HepG2 (cell line): ENCODE results near the gene PEX14. TPM values are rescaled to one million over a fixed set of nuclear protein-coding genes. Genes with fewer than 3 reads are reported as not detected.

ENCODE experiments used
- ATAC-seq: fragments of 200-7000 bp; cut with Tn5 transposase; 3 replicates; pipeline ENCODE4 v1.9.1; 2020; ENCODE audit warnings: mild to moderate bottlenecking, moderate library complexity
- BruUV-seq: library from RNA; stranded (reverse); fragments of 400-500 nt; replicated peaks from 2 replicates; lab custom pipeline; 2021; lab: Mats Ljungman, UMichigan
- CTCF ChIA-PET: fragments of 300-600 bp; formaldehyde crosslinking; extraction: SDS; loops from one replicate; lab custom pipeline; 2021; ENCODE audit warnings: low total read pairs, inconsistent platforms, low intra/inter-chr PET ratio; lab: Yijun Ruan, JAX
- POLR2A ChIA-PET: fragments of 350-600 bp; sonication (Branson Sonifier 250); formaldehyde crosslinking; loops from one replicate; lab custom pipeline; 2020; ENCODE audit warnings: antibody characterized with exemption, inconsistent platforms; lab: Yijun Ruan, JAX
- DNase-seq: peaks from one replicate; pipeline ENCODE4 v3.0.0-alpha.2; 2015; ENCODE audit warnings: low spot score
- FAIRE-seq: peaks from 3 replicates; lab custom pipeline; 2011; peaks lifted over from hg19 to GRCh38; lab: Jason Lieb, UNC
- H2AFZ ChIP-seq: one replicate; pipeline ENCODE4 v1.6.1; 2011; ENCODE audit warnings: low read length, inconsistent platforms
- H3K27ac ChIP-seq: fragments of 300-600 bp; 3 replicates; pipeline ENCODE4 v1.8.0; 2011; ENCODE audit warnings: mixed run types, mild to moderate bottlenecking, mixed read lengths, low read length, inconsistent platforms; ENCODE audit not compliant: insufficient read depth; ENCODE audit errors: extremely low read length
- H3K27me3 ChIP-seq, 2 experiments: fragments of 200-600 bp in 1 of 2; 2 replicates in 1 of 2; 3 replicates in 1 of 2; pipeline versions ENCODE4 v1.6.0 to v1.8.0; 2011; ENCODE audit warnings: low read length in 2 of 2, mild to moderate bottlenecking in 2 of 2, moderate library complexity in 2 of 2, inconsistent platforms in 1 of 2; ENCODE audit not compliant: insufficient read depth in 2 of 2, control insufficient read depth in 1 of 2
- H3K36me3 ChIP-seq, 2 experiments: fragments of 200-600 bp in 1 of 2; replicated peaks in 1 of 2; 2 replicates in 1 of 2; 3 replicates in 1 of 2; pipeline versions ENCODE4 v1.5.1 to v1.8.0; 2011; ENCODE audit warnings: low read length in 2 of 2, inconsistent platforms in 1 of 2; ENCODE audit not compliant: insufficient read depth in 2 of 2, control insufficient read depth in 1 of 2
- H3K4me1 ChIP-seq: 2 replicates; pipeline ENCODE4 v1.5.1; 2012; ENCODE audit warnings: low read length, inconsistent platforms; ENCODE audit not compliant: insufficient read depth
- H3K4me2 ChIP-seq: 2 replicates; pipeline ENCODE4 v1.6.0; 2011; ENCODE audit warnings: low read depth, low read length, inconsistent platforms
- H3K4me3 ChIP-seq, 3 experiments: fragments of 200-600 bp in 1 of 3; sonication (generic), shearing (Covaris generic) in 1 of 3; replicated peaks in 1 of 3; 2 replicates each; pipeline ENCODE4 v1.5.1; 2011 to 2016; ENCODE audit warnings: low read length in 3 of 3, inconsistent platforms in 2 of 3, low read depth in 2 of 3, mild to moderate bottlenecking in 2 of 3, control low read depth in 1 of 3, mixed read lengths in 1 of 3; ENCODE audit not compliant: insufficient read depth in 1 of 3
- H3K79me2 ChIP-seq: one replicate; pipeline ENCODE4 v1.6.1; 2011; ENCODE audit warnings: low read length, inconsistent platforms; ENCODE audit not compliant: insufficient read depth
- H3K9ac ChIP-seq: 2 replicates; pipeline ENCODE4 v1.6.0; 2011; ENCODE audit warnings: mild to moderate bottlenecking, low read depth, low read length, inconsistent platforms; ENCODE audit not compliant: insufficient read depth
- H3K9me3 ChIP-seq: 2 replicates; pipeline ENCODE4 v1.5.1; 2012; ENCODE audit warnings: mild to moderate bottlenecking, low read length
- H4K20me1 ChIP-seq: 2 replicates; pipeline ENCODE4 v1.6.0; 2011; ENCODE audit warnings: inconsistent platforms, mild to moderate bottlenecking, low read length, moderate library complexity; ENCODE audit not compliant: insufficient read depth
- GTF3A ChIP-seq: sonication (generic); formaldehyde crosslinking; conservative IDR thresholded peaks from 2 replicates; pipeline ENCODE4 v1.4.0; 2020; ENCODE audit warnings: mild to moderate bottlenecking, missing genetic modification reagents
- HIVEP1 ChIP-seq: sonication (generic); formaldehyde crosslinking; IDR thresholded peaks from 2 replicates; pipeline ENCODE4 v1.4.0; 2020; ENCODE audit warnings: mild to moderate bottlenecking, missing genetic modification reagents
- HOXA7 ChIP-seq: sonication (generic); formaldehyde crosslinking; IDR thresholded peaks from 2 replicates; pipeline ENCODE4 v1.8.1; 2022; ENCODE audit warnings: mild to moderate bottlenecking, missing genetic modification reagents, moderate library complexity
- RXRB ChIP-seq: IDR thresholded peaks from 2 replicates; pipeline ENCODE4 v1.6.1; 2016; ENCODE audit warnings: borderline replicate concordance, missing genetic modification reagents, missing compliant biosample characterization
- SMARCE1 ChIP-seq: fragments of 450-650 bp; IDR thresholded peaks from 2 replicates; pipeline ENCODE4 v1.6.1; 2017; ENCODE audit warnings: borderline replicate concordance
- SNAI1 ChIP-seq: sonication (generic); formaldehyde crosslinking; IDR thresholded peaks from 2 replicates; pipeline ENCODE4 v1.5.0; 2020; ENCODE audit warnings: mild to moderate bottlenecking, missing genetic modification reagents, borderline replicate concordance
- ZFAT ChIP-seq: sonication (generic); formaldehyde crosslinking; conservative IDR thresholded peaks from 2 replicates; pipeline ENCODE4 v1.8.1; 2023; ENCODE audit warnings: missing genetic modification reagents, inconsistent platforms
- ZNF124 ChIP-seq: sonication (generic); formaldehyde crosslinking; IDR thresholded peaks from 2 replicates; pipeline ENCODE4 v1.4.0; 2020; ENCODE audit warnings: missing genetic modification reagents
- ZNF260 ChIP-seq: sonication (generic); formaldehyde crosslinking; IDR thresholded peaks from 2 replicates; pipeline ENCODE4 v1.4.0; 2020; ENCODE audit warnings: missing genetic modification reagents, low read depth, mild to moderate bottlenecking, borderline replicate concordance
- WGBS: methylation state at CpG from one replicate; pipeline ENCODE4 v1.1.6; 2017; ENCODE audit warnings: low lambda C conversion rate; 5-methylcytosine and 5-hydroxymethylcytosine counted together
- in situ Hi-C: cut with HindIII; loops from 2 replicates; pipeline ENCODE4 v1.10.0; 2017; ENCODE audit warnings: low pct_unique_long_range_greater_than_20kb; ENCODE audit not compliant: extremely low pct_ligation_motif_present
- intact Hi-C: fragments of 100-400 bp; cut with micrococcal nuclease; formaldehyde crosslinking; loops from one replicate; pipeline ENCODE4 v1.10.0; 2022; ENCODE audit not compliant: unreplicated experiment
- polyA plus RNA-seq, 8 experiments: library from polyadenylated mRNA; depleted of rRNA in 3 of 8; stranded (reverse) in 7 of 8; unstranded in 1 of 8; fragments of >200 nt; fragmentation: Illumina TruSeq in 4 of 8; extraction: Trizol in 4 of 8; gene quantifications; 2 replicates each; pipeline versions ENCODE4 v1.2.1 to v1.2.3, GENCODE V29; 2011 to 2016; ENCODE audit warnings: low read depth in 4 of 8, missing spikeins in 1 of 8, mixed read lengths in 1 of 8; ENCODE audit not compliant: insufficient read depth in 1 of 8
- total RNA-seq, 5 experiments: library from RNA; depleted of rRNA; stranded (reverse); fragments of >200 nt; fragmentation: Illumina TruSeq; extraction: Trizol; gene quantifications; 2 replicates each; pipeline ENCODE4 v1.2.3, GENCODE V29; 2016; ENCODE audit warnings: low read depth in 1 of 5
- TF ChIP-seq, protein P1 (sequence below), 2 experiments: sonication (generic) in 1 of 2; formaldehyde crosslinking in 1 of 2; IDR thresholded peaks; 2 replicates each; pipeline versions ENCODE4 v1.5.1 to v1.6.1; 2011 to 2020; ENCODE audit warnings: borderline replicate concordance in 1 of 2, low read depth in 1 of 2, low read length in 1 of 2, mild to moderate bottlenecking in 1 of 2, missing genetic modification reagents in 1 of 2, moderate library complexity in 1 of 2
- TF ChIP-seq, protein P2 (sequence below): sonication (generic); formaldehyde crosslinking; IDR thresholded peaks from 2 replicates; pipeline ENCODE4 v1.8.0; 2022; ENCODE audit warnings: mild to moderate bottlenecking, missing genetic modification reagents, borderline replicate concordance
- TF ChIP-seq, protein P3 (sequence below): IDR thresholded peaks from 2 replicates; pipeline ENCODE4 v1.6.1; 2018; ENCODE audit warnings: missing genetic modification reagents

The PEX14 gene
- total and polyA plus RNA-seq, 2 of the 13 experiments (the other 11 are each of a cell fraction or from before 2014, with no cell fraction given), result 6.5 to 9.9 TPM

DNA sequence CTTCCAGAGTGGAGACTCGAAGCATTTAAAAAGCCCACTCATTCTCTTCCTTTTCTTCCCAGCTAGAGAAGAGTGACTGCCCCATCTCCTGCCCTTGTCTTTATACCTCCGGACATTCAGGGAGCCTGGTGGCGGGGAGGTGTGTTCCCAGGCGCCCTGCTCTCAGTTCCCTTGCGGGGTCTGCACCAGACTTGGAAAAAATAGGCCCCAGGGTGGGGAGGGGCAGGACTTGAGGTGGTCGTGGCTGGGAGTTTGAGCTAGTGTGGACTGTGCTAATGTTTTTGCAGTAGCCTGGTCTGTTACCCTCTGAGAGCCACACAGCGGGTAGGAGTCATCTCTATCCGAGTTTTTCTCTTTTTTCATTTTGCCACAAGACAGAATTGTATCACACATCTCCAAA lies 139.1 kb downstream of the PEX14 start:
- Histone ChIP-seq H3K4me2 (no peak overlapping the region), H3K4me3 (no peak overlapping the region), H3K4me1 (no peaks in the 10 kb centered on the region), H2AFZ (no peak overlapping the region), H3K27ac (no peak overlapping the region)
- ChIA-PET POLR2A (no interaction called here), CTCF (no interaction called here)
- no peak for ATAC-seq
- intact Hi-C loops, result no loop called here
- TF ChIP-seq SNAI1, result no peak
- no peak for TF ChIP-seq HOXA7 (CRISPR knock-in tag)
- no peak for TF ChIP-seq RXRB (CRISPR knock-in tag)
- no peak for TF ChIP-seq HIVEP1 (CRISPR knock-in tag)
- no peak for TF ChIP-seq ZNF260
- no peak for TF ChIP-seq GTF3A (CRISPR knock-in tag)
- TF ChIP-seq, all 625 proteins: peak for 0
- WGBS, result 98% methylated on average over 8 of the region's 8 CpGs
- Histone ChIP-seq H3K9me3 (no peaks in the 10 kb centered on the region), H3K79me2 (no peaks in the 10 kb centered on the region), H3K9ac (no peak overlapping the region), H3K36me3 (0 out of 5 replicates have a peak, but pooled peaks cover 0 to 1% of the 10 kb centered on the region in 2 experiments), H3K27me3 (no peaks in the 10 kb centered on the region), H4K20me1 (no peaks in the 10 kb centered on the region)
- no peak for DNase-seq
- BruUV-seq, result no TSS peak
- FAIRE-seq, result no peak
- in situ Hi-C loops, result no loop called here

DNA sequence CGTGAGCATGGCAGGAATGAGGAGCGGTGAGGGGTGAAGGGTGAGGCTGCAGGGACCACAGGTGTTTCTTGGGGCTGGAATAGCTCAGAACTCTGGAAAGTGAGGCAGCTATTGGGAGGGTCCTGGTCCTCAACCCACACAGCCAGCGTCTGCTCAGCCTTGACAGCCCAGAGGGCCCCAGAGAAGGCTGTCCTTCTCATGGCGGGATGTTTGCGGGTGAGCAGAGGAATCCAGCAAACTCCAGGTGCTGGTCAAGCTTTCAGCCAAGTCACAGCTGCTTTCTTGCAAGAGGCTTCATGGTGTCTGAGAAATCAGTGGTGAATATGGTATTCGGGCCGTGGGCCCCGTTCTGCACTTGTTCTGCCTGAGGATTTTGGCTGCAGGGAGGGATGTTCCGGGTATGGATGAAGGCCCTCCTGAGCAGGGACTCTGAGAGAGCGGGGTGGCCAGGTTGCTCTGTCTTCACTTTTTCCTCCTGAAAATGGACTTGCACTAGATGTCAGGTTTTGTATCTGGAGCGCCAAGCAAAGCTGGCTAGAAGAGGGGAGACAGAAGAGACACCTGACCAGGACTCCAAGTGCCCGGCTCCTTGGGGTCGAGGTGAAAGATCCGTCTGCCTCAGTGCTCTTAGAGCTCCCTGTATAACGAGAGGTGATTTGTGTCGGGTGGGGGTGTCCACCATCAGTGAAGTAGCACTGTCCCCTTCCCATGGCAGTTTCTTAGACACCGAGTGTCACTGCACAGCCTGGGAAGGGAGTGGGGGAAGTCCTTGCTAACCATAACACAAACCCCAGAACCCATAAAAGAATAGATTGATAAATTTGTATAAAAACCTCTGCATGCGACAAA lies 139.9 kb downstream of the PEX14 start:
- in situ Hi-C loops, result no loop called here
- no peak overlapping the region for H3K27ac ChIP-seq
- ChIA-PET CTCF (no interaction called here), POLR2A (no interaction called here)
- WGBS, result over 99% methylated on average over 12 of the region's 18 CpGs
- DNase-seq (no peak), ATAC-seq (no peak), FAIRE-seq (no peak)
- no peaks in the 10 kb centered on the region for H4K20me1 ChIP-seq
- BruUV-seq, result no TSS peak
- H3K79me2 ChIP-seq, result no peaks in the 10 kb centered on the region
- H2AFZ ChIP-seq, result no peak overlapping the region
- H3K9ac ChIP-seq, result no peak overlapping the region
- no peaks in the 10 kb centered on the region for H3K9me3 ChIP-seq
- no peaks in the 10 kb centered on the region for H3K4me1 ChIP-seq
- H3K4me3 ChIP-seq, result no peak overlapping the region
- intact Hi-C loops, result no loop called here
- H3K4me2 ChIP-seq, result no peak overlapping the region
- 0 out of 5 replicates have a peak, but pooled peaks cover 0 to 1% of the 10 kb centered on the region in 2 experiments for H3K36me3 ChIP-seq
- H3K27me3 ChIP-seq, result no peaks in the 10 kb centered on the region
- TF ChIP-seq ZNF124 (CRISPR knock-in tag) (no peak), SMARCE1 (no peak), ZFAT (CRISPR knock-in tag) (no peak)
- TF ChIP-seq, protein P1, sequence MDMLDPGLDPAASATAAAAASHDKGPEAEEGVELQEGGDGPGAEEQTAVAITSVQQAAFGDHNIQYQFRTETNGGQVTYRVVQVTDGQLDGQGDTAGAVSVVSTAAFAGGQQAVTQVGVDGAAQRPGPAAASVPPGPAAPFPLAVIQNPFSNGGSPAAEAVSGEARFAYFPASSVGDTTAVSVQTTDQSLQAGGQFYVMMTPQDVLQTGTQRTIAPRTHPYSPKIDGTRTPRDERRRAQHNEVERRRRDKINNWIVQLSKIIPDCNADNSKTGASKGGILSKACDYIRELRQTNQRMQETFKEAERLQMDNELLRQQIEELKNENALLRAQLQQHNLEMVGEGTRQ (IDR thresholded peaks at IDR 0.05; ENCODE audit: low read depth, low read length), result no peak
- TF ChIP-seq, protein P1 (CRISPR knock-in tag; IDR thresholded peaks at IDR 0.05; ENCODE audit: borderline replicate concordance), result no peak
- TF ChIP-seq, protein P2, sequence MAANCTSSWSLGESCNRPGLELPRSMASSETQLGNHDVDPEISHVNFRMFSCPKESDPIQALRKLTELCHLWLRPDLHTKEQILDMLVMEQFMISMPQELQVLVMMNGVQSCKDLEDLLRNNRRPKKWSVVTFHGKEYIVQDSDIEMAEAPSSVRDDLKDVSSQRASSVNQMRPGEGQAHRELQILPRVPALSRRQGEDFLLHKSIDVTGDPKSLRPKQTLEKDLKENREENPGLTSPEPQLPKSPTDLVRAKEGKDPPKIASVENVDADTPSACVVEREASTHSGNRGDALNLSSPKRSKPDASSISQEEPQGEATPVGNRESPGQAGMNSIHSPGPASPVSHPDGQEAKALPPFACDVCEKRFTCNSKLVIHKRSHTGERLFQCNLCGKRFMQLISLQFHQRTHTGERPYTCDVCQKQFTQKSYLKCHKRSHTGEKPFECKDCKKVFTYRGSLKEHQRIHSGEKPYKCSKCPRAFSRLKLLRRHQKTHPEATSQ (CRISPR knock-in tag), result no peak
- TF ChIP-seq, protein P3, sequence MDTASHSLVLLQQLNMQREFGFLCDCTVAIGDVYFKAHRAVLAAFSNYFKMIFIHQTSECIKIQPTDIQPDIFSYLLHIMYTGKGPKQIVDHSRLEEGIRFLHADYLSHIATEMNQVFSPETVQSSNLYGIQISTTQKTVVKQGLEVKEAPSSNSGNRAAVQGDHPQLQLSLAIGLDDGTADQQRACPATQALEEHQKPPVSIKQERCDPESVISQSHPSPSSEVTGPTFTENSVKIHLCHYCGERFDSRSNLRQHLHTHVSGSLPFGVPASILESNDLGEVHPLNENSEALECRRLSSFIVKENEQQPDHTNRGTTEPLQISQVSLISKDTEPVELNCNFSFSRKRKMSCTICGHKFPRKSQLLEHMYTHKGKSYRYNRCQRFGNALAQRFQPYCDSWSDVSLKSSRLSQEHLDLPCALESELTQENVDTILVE (CRISPR knock-in tag), result no peak
